DOHH2 (cell line): ENCODE results near the gene UXS1.

Experiments used
- H3F3A ChIP-seq: fragments of 200-600 bp; sonication (generic), shearing (Covaris generic); 2 replicates; pipeline ENCODE4 v1.6.0; 2016; ENCODE audit warnings: antibody characterized with exemption, mild to moderate bottlenecking; ENCODE audit not compliant: control insufficient read depth, insufficient read depth
- H3K27ac ChIP-seq: fragments of 200-600 bp; sonication (generic); 2 replicates; pipeline ENCODE4 v1.5.1; 2014; ENCODE audit warnings: low read depth, mild to moderate bottlenecking, low read length, moderate library complexity
- H3K27me3 ChIP-seq: fragments of 200-600 bp; sonication (generic); 2 replicates; pipeline ENCODE4 v1.6.1; 2014; ENCODE audit warnings: mild to moderate bottlenecking, low read length, mixed read lengths; ENCODE audit not compliant: control insufficient read depth
- H3K36me3 ChIP-seq: fragments of 200-600 bp; sonication (generic); 2 replicates; pipeline ENCODE4 v1.6.1; 2014; ENCODE audit warnings: mild to moderate bottlenecking, low read length, moderate library complexity, mixed read lengths; ENCODE audit not compliant: control insufficient read depth
- H3K4me1 ChIP-seq: fragments of 200-600 bp; sonication (generic); 2 replicates; pipeline ENCODE4 v1.6.1; 2014; ENCODE audit warnings: mild to moderate bottlenecking, low read length, mixed read lengths; ENCODE audit not compliant: control insufficient read depth
- H3K4me2 ChIP-seq: fragments of 200-600 bp; sonication (generic); 2 replicates; pipeline ENCODE4 v1.6.0; 2014; ENCODE audit warnings: mild to moderate bottlenecking, low read length, moderate library complexity
- H3K4me3 ChIP-seq: fragments of 200-600 bp; sonication (generic); 2 replicates; pipeline ENCODE4 v1.5.1; 2014; ENCODE audit warnings: mild to moderate bottlenecking, low read length, mixed read lengths
- H3K79me2 ChIP-seq: fragments of 200-600 bp; sonication (generic); 2 replicates; pipeline ENCODE4 v1.6.1; 2014; ENCODE audit warnings: mild to moderate bottlenecking, low read length, mixed read lengths; ENCODE audit not compliant: control insufficient read depth
- H3K9me2 ChIP-seq: fragments of 200-600 bp; sonication (generic); replicated peaks from 2 replicates; pipeline ENCODE4 v1.6.1; 2014; ENCODE audit warnings: mild to moderate bottlenecking, low read length, mixed read lengths; ENCODE audit not compliant: control insufficient read depth
- H3K9me3 ChIP-seq: fragments of 200-600 bp; sonication (generic); 2 replicates; pipeline ENCODE4 v1.6.1; 2014; ENCODE audit warnings: antibody characterized with exemption, low read length, mixed read lengths; ENCODE audit not compliant: control insufficient read depth, insufficient read depth
- H4K20me1 ChIP-seq: fragments of 200-600 bp; sonication (generic); 2 replicates; pipeline ENCODE4 v1.6.0; 2014; ENCODE audit warnings: low read depth, mild to moderate bottlenecking, antibody characterized with exemption, low read length, moderate library complexity; ENCODE audit not compliant: control insufficient read depth, insufficient read depth
- CTCF ChIP-seq: fragments of 200-600 bp; sonication (generic); IDR thresholded peaks from one replicate; pipeline ENCODE4 v1.5.1; 2014; ENCODE audit warnings: antibody characterized with exemption, mild to moderate bottlenecking, low read depth, low read length; ENCODE audit not compliant: poor library complexity, severe bottlenecking
- EZH2phosphoT487 ChIP-seq: fragments of 200-600 bp; sonication (generic); IDR thresholded peaks from 2 replicates; pipeline ENCODE4 v1.6.1; 2017; ENCODE audit warnings: borderline replicate concordance, mild to moderate bottlenecking, antibody characterized with exemption, low read length, moderate library complexity, mixed read lengths

Gene UXS1

GRCh38 chr2:106142683-106143082 lies 51.4 kb downstream of the UXS1 start:
- no peaks in the 10 kb centered on the region for H3F3A ChIP-seq
- H3K4me2 ChIP-seq, result no peak overlapping the region
- H3K36me3 ChIP-seq, result no peaks in the 10 kb centered on the region
- TF ChIP-seq CTCF (no peak), EZH2phosphoT487 (no peak)
- no peaks in the 10 kb centered on the region for H3K9me3 ChIP-seq
- no peaks in the 10 kb centered on the region for H4K20me1 ChIP-seq
- H3K79me2 ChIP-seq, result no peaks in the 10 kb centered on the region
- no peak overlapping the region for H3K27ac ChIP-seq
- H3K4me3 ChIP-seq, result no peak overlapping the region
- H3K27me3 ChIP-seq, result no peaks in the 10 kb centered on the region
- H3K9me2 ChIP-seq, result no peaks in the 10 kb centered on the region
- H3K4me1 ChIP-seq, result no peaks in the 10 kb centered on the region

- Histone ChIP-seq H3K36me3 (no peaks in the 10 kb centered on the region), H3F3A (no peaks in the 10 kb centered on the region), H3K9me2 (no peaks in the 10 kb centered on the region), H3K4me1 (no peaks in the 10 kb centered on the region), H3K27me3 (no peaks in the 10 kb centered on the region), H4K20me1 (no peaks in the 10 kb centered on the region), H3K4me2 (no peak overlapping the region), H3K27ac (no peak overlapping the region), H3K79me2 (no peaks in the 10 kb centered on the region), H3K9me3 (no peaks in the 10 kb centered on the region), H3K4me3 (no peak overlapping the region)
- no peak for TF ChIP-seq CTCF
- no peak for TF ChIP-seq EZH2phosphoT487
Observed at GRCh38 chr2:106140913-106141312, 53.2 kb downstream of the UXS1 start.

- no peak overlapping the region for H3K27ac ChIP-seq
- H3K4me1 ChIP-seq, result no peaks in the 10 kb centered on the region
- no peak overlapping the region for H3K4me2 ChIP-seq
- TF ChIP-seq EZH2phosphoT487 (no peak), CTCF (no peak)
- no peaks in the 10 kb centered on the region for H3K79me2 ChIP-seq
- H4K20me1 ChIP-seq, result no peaks in the 10 kb centered on the region
- H3K36me3 ChIP-seq, result no peaks in the 10 kb centered on the region
- H3F3A ChIP-seq, result no peaks in the 10 kb centered on the region
- no peaks in the 10 kb centered on the region for H3K9me3 ChIP-seq
- H3K4me3 ChIP-seq, result no peak overlapping the region
- no peaks in the 10 kb centered on the region for H3K9me2 ChIP-seq
- H3K27me3 ChIP-seq, result no peaks in the 10 kb centered on the region
Observed at GRCh38 chr2:106140113-106140512, 54.0 kb downstream of the UXS1 start.
